Activated T-cell treated with anti-CD3 and anti-CD28 coated beads, Interleukin-2, amount 50 U/mL, for 1 hour (primary cell): ENCODE data around the gene OR6A2.

Experiments
- DNase-seq: peaks from one replicate; pipeline ENCODE4 v3.0.0-alpha.2; 2020

The OR6A2 gene

DNA sequence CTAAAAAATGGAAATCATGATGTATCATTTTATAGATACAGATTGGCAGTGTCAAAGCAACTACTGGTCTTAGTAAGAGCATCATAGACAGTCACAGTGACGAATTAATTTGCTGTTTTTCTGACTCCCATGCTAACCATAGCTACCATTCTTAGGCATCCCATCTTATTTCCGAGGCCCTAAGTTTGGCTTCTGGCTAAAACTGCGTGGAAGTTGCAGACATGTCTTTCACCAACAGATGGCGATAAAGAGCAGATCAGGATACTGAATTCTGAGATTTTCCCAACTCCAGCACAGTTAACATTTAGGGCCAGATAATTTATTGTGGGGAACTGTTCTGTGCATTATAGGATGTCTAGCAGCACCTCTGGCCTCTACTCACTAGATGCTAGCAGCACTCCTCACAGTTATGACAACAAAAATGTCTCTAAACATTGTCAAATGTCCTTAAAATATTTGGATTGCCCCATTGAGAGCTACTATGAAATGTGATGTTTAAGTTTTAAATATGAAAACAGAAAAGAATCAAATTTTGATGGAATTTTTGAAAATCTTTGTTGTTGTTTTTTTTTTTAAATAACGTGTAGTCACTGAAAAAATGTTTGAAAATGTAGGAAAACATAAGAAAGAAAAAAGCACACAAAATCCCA, 44.1 kb downstream of the OR6A2 start:
- DNase-seq = no peak

DNA sequence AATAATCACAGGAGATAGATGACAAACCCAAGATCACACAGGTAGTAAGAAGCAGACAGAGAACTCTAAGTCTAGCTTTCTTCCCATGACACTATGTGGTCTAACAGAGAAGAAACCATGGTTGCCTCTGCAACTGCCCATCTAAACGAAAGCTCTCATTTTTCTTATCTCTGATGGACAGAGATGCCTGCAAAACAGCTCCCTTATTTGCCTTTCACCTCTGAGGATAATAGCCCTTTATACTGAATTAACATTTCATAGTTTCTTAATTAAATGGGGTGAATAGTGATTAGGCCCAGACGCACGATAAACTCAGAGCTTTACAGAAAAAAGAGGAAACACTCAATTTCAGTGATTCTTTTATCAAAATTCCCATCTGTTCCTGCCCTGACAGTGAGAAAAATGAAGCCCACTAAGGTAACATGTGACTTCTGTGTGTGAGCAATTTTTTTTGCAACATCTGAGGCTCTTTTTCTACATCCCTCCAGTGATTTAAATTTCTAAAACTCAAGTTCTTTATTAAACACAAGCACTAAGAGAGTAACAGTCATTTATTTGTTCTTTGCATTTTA, 52.3 kb downstream of the OR6A2 start:
- no peak for DNase-seq

DNA sequence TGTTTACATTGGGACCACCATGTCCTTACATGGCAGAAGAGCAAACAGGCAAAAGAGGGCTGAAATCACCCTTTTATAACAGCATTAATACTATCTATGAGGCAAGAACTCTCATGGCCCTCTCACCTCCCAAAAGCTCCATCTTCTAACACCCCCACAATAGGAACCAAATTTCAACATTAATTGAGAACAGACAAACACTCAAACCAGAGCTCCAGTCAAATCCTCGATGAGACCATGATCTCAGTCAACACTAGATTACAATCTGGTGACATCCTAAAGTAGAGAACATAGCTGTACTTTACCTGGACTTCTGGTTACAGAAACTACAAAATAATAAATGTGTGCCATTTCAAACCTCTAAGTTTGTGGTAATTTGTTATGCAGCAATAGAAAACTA, 52.9 kb downstream of the OR6A2 start:
- no peak for DNase-seq

DNA sequence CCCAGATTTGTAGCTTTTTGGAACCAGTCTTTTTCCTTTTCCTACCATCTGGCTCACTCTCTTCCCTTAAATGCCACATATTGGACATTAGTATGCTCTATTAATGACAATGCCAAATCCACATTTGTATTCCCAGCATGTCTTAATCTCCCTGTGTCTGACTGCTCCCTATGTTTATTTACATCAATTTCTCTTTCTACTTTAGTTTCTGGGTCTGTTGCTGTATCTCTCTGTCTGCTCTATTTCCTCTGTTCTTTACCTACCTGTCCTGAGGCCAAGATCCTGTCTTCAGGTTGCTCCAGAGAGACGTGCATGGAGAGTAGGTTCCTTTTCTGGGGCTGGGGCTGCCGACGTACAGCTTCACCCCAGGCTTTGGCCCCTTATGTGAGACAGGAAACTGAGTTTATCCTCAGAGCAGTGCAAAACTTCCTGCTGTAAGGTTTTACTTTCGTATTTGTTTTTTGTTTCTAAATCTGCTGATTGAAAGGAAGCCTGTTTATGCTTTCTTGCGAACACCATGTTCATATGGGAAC, 53.3 kb downstream of the OR6A2 start:
- DNase-seq = peak; percentile 43

DNA sequence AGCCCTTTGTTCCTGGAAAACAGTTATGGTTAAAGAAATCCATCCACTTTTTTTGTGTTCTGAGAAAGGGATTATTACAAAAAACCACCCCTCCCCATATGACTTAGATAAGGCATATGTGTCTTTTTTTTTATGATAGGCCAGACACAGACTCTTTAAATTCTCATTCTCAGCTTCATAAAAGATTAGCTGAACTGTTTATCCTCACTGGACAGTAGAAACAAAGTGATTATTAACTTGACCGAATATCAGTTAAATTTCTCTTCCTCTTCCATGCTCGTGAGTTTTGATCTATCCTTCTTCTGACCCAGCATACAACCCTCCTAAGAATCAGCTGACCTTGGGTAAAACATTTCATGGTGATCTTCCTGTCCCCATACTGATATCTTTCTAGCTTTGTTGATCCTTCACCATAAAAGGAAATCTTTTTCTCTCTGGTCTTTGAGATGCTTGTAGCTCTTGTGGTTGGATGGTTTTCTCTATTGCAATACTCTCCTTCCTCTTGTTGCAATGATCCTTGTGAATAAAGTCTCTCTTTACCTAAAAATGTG, 53.9 kb downstream of the OR6A2 start:
- no peak for DNase-seq

DNA sequence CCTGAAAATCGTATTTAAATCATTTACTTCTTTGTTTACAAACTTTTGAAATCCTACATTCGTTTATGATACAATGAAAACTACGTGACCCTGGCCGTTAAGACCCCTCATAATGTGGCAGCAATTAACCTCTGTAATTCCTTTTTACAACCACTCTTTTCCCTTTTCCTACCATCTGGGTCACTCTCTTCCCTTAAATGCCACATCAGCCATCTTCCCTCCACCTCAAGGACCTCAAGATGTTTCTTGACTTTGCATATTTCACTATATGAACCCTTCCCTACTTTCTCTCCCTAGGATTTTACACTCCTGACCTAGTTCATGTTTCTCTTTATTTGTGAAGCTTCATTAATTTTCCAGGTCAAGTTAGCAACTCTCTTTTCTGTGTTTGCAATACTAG, 54.5 kb downstream of the OR6A2 start:
- no peak for DNase-seq

DNA sequence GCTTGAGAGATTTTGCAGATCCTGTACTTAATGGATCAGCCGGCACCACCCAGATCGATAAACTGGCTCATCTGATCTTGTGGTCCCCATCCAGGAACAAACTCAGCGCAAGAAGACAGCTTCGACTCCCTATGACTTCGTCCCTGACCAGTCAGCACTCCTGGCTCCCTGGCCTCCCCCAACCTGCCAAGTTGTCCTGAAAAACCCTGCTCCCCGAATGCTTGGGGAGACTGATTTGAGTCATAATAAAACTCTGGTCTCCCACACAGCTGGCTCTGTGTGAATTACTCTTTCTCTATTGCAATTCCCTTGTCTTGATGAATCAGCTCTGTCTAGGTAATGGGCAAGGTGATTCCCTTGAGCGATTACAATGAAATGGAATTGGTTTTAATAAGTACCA, 57.2 kb downstream of the OR6A2 start:
- no peak for DNase-seq
